Spleen (tissue), 11 donors: Measurements from ENCODE around the gene KIZ. TPM values are rescaled to one million over a fixed set of nuclear protein-coding genes. Genes with fewer than 3 reads are reported as not detected.

Experiments used
- DNase-seq: peaks from one replicate; pipeline ENCODE4 v3.0.0-alpha.2; 2020
- H3K27ac ChIP-seq, 8 donors: fragments of 200-600 bp; sonication (generic) in 7 of 8; 1 replicate in 4 of 8; 2 replicates in 4 of 8; pipeline versions ENCODE4 v1.5.0 to v1.8.0; 2016 to 2021; ENCODE audit warnings: inconsistent platforms in 4 of 8, mild to moderate bottlenecking in 4 of 8, moderate library complexity in 1 of 8
- H3K27me3 ChIP-seq, 7 donors: fragments of 200-600 bp; sonication (generic) in 6 of 7; replicated peaks in 1 of 7; 1 replicate in 4 of 7; 2 replicates in 3 of 7; pipeline versions ENCODE4 v1.5.0 to v1.8.0; 2016 to 2021; ENCODE audit warnings: inconsistent platforms in 3 of 7, mild to moderate bottlenecking in 1 of 7
- H3K36me3 ChIP-seq, 6 donors: fragments of 200-600 bp; sonication (generic) in 5 of 6; 1 replicate in 4 of 6; 2 replicates in 2 of 6; pipeline versions ENCODE4 v1.5.0 to v1.8.0; 2016 to 2021; ENCODE audit warnings: inconsistent platforms in 2 of 6
- H3K4me1 ChIP-seq, 6 donors: fragments of 200-600 bp; sonication (generic) in 5 of 6; 1 replicate in 3 of 6; 2 replicates in 3 of 6; pipeline versions ENCODE4 v1.5.0 to v1.8.0; 2016 to 2021; ENCODE audit warnings: inconsistent platforms in 3 of 6
- H3K4me3 ChIP-seq, 8 donors: fragments of 200-600 bp; sonication (generic) in 7 of 8; 1 replicate in 4 of 8; 2 replicates in 4 of 8; pipeline versions ENCODE4 v1.5.0 to v1.8.0; 2016 to 2021; ENCODE audit warnings: inconsistent platforms in 4 of 8, mild to moderate bottlenecking in 4 of 8, moderate library complexity in 2 of 8
- H3K9me3 ChIP-seq, 8 donors: fragments of 200-600 bp; sonication (generic) in 7 of 8; 1 replicate in 4 of 8; 2 replicates in 4 of 8; pipeline versions ENCODE4 v1.5.0 to v1.8.0; 2016 to 2021; ENCODE audit warnings: inconsistent platforms in 4 of 8
- CTCF ChIP-seq, 11 experiments: fragments of 200-600 bp in 7 of 11; fragments of 450-650 bp in 4 of 11; sonication (generic) in 4 of 11; IDR thresholded peaks in 8 of 11; conservative IDR thresholded peaks in 3 of 11; 1 replicate in 7 of 11; 2 replicates in 4 of 11; pipeline versions ENCODE4 v1.4.0 to v1.8.0; 2016 to 2021; ENCODE audit warnings: antibody characterized with exemption in 11 of 11, inconsistent platforms in 4 of 11, mild to moderate bottlenecking in 1 of 11
- POLR2A ChIP-seq, 3 donors: fragments of 450-650 bp; IDR thresholded peaks; one replicate each; pipeline ENCODE4 v1.5.1; 2017; ENCODE audit warnings: antibody characterized with exemption in 3 of 3, mild to moderate bottlenecking in 1 of 3
- POLR2AphosphoS5 ChIP-seq, 3 donors: sonication (generic); formaldehyde crosslinking; IDR thresholded peaks; one replicate each; pipeline ENCODE4 v1.5.1; 2017; ENCODE audit warnings: antibody characterized with exemption in 3 of 3
- WGBS, 5 donors: extraction: QIAGEN DNeasy Blood & Tissue Kit in 3 of 5; methylation state at CpG; one replicate each; pipeline versions ENCODE4 v1.1.5 to v1.1.7; 2013 to 2018; 5-methylcytosine and 5-hydroxymethylcytosine counted together
- intact Hi-C: fragments of 100-400 bp; cut with DNase I; formaldehyde crosslinking; loops from one replicate; pipeline ENCODE4 v1.15.0; 2023; ENCODE audit warnings: low total_unique reads
- polyA plus RNA-seq, 3 donors: library from polyadenylated mRNA; stranded (reverse); fragments of 200-250 nt; gene quantifications; one replicate each; pipeline ENCODE4 v1.2.1, GENCODE V29; 2013
- total RNA-seq, 7 donors: library from RNA; depleted of rRNA in 3 of 7; stranded (reverse); fragments of >200 nt in 3 of 7; fragmentation: NEBNext Ultra II Directional in 4 of 7; extraction: Animal tissue kit (Norgen Biotek cat#: 25700) in 4 of 7; gene quantifications; one replicate each; pipeline versions ENCODE4 v1.1.0 to v1.2.1, GENCODE V29; 2016 to 2021
- donor health status: healthy with polysubstance abuse.
- donor health status: DM: no; HTN: no; CAD: no; lungs with moderate emphysema.
- donor health status: DM: no; HTN: no; CAD: no.
- donor health status: Bipolar disorder and iron deficiency.
- donor health status: healthy.
- donor health status: DM: no; HTN: no; CAD: no.
- donor health status: DM: yes; HTN: yes; CAD: no.

The KIZ gene
- total and polyA plus RNA-seq, 10 donors = 9.5 to 57.9 (median 20.2) TPM

GRCh38 chr20:21235484-21236445 is 109.9 kb downstream of the KIZ start:
- no peak for TF ChIP-seq POLR2A (IDR thresholded peaks at IDR 0.05)
- peak; percentile 57 to 91 (median 77) for TF ChIP-seq CTCF (IDR thresholded peaks at IDR 0.05 in 8 of 11, conservative IDR thresholded peaks at IDR 0.05 in 3 of 11)
- TF ChIP-seq POLR2AphosphoS5 (IDR thresholded peaks at IDR 0.05) = peak in 1 of 3 donors; percentile 22
- Histone ChIP-seq H3K27me3 (no peaks in the 10 kb centered on the region), H3K4me3 (no peak overlapping the region), H3K9me3 (no peaks in the 10 kb centered on the region), H3K36me3 (peaks cover 0 to 42% (median 16%) of the 10 kb centered on the region in 6 donors), H3K4me1 (peaks cover 0 to 10% (median 6%) of the 10 kb centered on the region in 6 donors), H3K27ac (no peak overlapping the region)
- intact Hi-C loops = loop anchor here (5.0 kb wide), 1 partner anchor 267 kb away; no protein-coding TSS in a partner anchor
- DNase-seq = peak; percentile 87
- 28 to 31% (median 29%) methylated on average over 15 of the region's 15 CpGs for WGBS, 5 donors

- 78 to 92% (median 86%) methylated on average over 10 of the region's 10 CpGs for WGBS, 5 donors
- TF ChIP-seq CTCF (IDR thresholded peaks at IDR 0.05 in 8 of 11, conservative IDR thresholded peaks at IDR 0.05 in 3 of 11) (no peak), POLR2AphosphoS5 (IDR thresholded peaks at IDR 0.05) (no peak), POLR2A (IDR thresholded peaks at IDR 0.05) (no peak)
- Histone ChIP-seq H3K36me3 (peaks cover 0 to 37% (median 3%) of the 10 kb centered on the region in 6 donors), H3K9me3 (no peaks in the 10 kb centered on the region), H3K4me1 (peaks cover 0 to 10% (median 6%) of the 10 kb centered on the region in 6 donors), H3K4me3 (no peak overlapping the region), H3K27ac (no peak overlapping the region), H3K27me3 (no peaks in the 10 kb centered on the region)
- DNase-seq = no peak
- intact Hi-C loops = loop anchor here (5.0 kb wide), 1 partner anchor 264 kb away; no protein-coding TSS in a partner anchor
Measured at GRCh38 chr20:21237956-21238799, 112.3 kb downstream of the KIZ start.

- no peak for TF ChIP-seq CTCF (IDR thresholded peaks at IDR 0.05 in 8 of 11, conservative IDR thresholded peaks at IDR 0.05 in 3 of 11)
- TF ChIP-seq POLR2AphosphoS5 (IDR thresholded peaks at IDR 0.05) = no peak
- TF ChIP-seq POLR2A (IDR thresholded peaks at IDR 0.05) = no peak
- Histone ChIP-seq H3K4me1 (peaks cover 0 to 10% (median 6%) of the 10 kb centered on the region in 6 donors), H3K27me3 (no peaks in the 10 kb centered on the region), H3K4me3 (no peak overlapping the region), H3K27ac (no peak overlapping the region), H3K9me3 (no peaks in the 10 kb centered on the region), H3K36me3 (peaks cover 0 to 45% (median 5%) of the 10 kb centered on the region in 6 donors)
- 82 to 89% (median 87%) methylated on average over 6 of the region's 6 CpGs for WGBS, 5 donors
- intact Hi-C loops = loop anchor here (5.0 kb wide), 1 partner anchor 263 kb away; no protein-coding TSS in a partner anchor
- DNase-seq = no peak
Measured at GRCh38 chr20:21238818-21239536, 113.1 kb downstream of the KIZ start.
